Measurements from ENCODE around the gene KCNQ4. TPM values are rescaled to one million over a fixed set of nuclear protein-coding genes. Genes with fewer than 3 reads are reported as not detected.

KCNQ4 gene
- total and polyA plus RNA-seq, 2 of the 13 experiments (the other 11 are each of a cell fraction or from before 2014, with no cell fraction given), result 0.02 to 0.09 TPM

DNA sequence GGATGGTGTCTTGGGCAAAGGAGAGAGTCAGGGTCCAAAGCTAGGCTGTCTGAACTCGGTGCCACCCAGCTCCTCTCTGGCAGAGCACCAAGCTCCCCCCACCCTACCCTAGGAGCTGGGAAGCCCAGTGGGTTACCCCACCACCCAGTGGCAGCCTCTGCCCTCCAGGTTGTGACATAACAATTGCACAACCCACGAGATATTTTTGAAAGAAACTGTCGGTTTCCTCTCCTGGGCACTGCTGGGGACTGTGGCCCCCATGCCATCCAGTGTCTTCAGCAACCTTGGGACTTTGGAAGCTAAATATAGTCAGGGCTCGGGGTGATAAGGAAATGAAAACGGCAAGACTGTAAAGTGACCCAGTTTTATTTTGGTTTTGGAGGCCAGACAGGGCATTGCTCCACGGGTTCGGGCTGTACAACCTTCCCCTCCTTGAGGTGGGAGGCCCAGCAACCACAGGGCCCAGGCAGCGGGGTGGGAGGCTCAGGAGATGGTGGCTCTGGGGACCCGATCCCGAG is 77.2 kb downstream of the KCNQ4 start (continued):
- TF ChIP-seq, protein P1, sequence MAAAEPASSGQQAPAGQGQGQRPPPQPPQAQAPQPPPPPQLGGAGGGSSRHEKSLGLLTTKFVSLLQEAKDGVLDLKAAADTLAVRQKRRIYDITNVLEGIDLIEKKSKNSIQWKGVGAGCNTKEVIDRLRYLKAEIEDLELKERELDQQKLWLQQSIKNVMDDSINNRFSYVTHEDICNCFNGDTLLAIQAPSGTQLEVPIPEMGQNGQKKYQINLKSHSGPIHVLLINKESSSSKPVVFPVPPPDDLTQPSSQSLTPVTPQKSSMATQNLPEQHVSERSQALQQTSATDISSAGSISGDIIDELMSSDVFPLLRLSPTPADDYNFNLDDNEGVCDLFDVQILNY (CRISPR knock-in tag; conservative IDR thresholded peaks at IDR 0.05), result no peak
- TF ChIP-seq MEIS2 (CRISPR knock-in tag; IDR thresholded peaks at IDR 0.05) (no peak), ZNF724P (CRISPR knock-in tag; IDR thresholded peaks at IDR 0.05; ENCODE audit: borderline replicate concordance) (no peak), STAG1 (CRISPR knock-in tag; IDR thresholded peaks at IDR 0.05) (no peak), GLI4 (CRISPR knock-in tag; IDR thresholded peaks at IDR 0.05; ENCODE audit: borderline replicate concordance) (no peak), ATF1 (CRISPR knock-in tag; IDR thresholded peaks at IDR 0.05) (no peak), ZNF460 (CRISPR knock-in tag; IDR thresholded peaks at IDR 0.05; ENCODE audit: borderline replicate concordance) (no peak), TAF15 (IDR thresholded peaks at IDR 0.05; ENCODE audit: low read depth, low read length, poor library complexity, severe bottlenecking) (no peak), TBX2 (CRISPR knock-in tag; IDR thresholded peaks at IDR 0.05; ENCODE audit: borderline replicate concordance) (peak; percentile 23; the same call in 1 of the 2 replicates), RFX3 (CRISPR knock-in tag; IDR thresholded peaks at IDR 0.05) (no peak), MEIS1 (CRISPR knock-in tag; IDR thresholded peaks at IDR 0.05; ENCODE audit: borderline replicate concordance) (no peak), HDAC1 (CRISPR knock-in tag; IDR thresholded peaks at IDR 0.05) (no peak), ZNF234 (CRISPR knock-in tag; conservative IDR thresholded peaks at IDR 0.05) (no peak), MTA1 (CRISPR knock-in tag; IDR thresholded peaks at IDR 0.05; ENCODE audit: borderline replicate concordance) (no peak), CEBPG (CRISPR knock-in tag; IDR thresholded peaks at IDR 0.05) (peak; percentile 72), MAFF (IDR thresholded peaks at IDR 0.05; ENCODE audit: low read depth, low read length) (no peak), ZNF501 (CRISPR knock-in tag; IDR thresholded peaks at IDR 0.05) (no peak), ATF7-NPFF (CRISPR knock-in tag; IDR thresholded peaks at IDR 0.05; ENCODE audit: low read depth) (no peak)
- TF ChIP-seq, protein P2, sequence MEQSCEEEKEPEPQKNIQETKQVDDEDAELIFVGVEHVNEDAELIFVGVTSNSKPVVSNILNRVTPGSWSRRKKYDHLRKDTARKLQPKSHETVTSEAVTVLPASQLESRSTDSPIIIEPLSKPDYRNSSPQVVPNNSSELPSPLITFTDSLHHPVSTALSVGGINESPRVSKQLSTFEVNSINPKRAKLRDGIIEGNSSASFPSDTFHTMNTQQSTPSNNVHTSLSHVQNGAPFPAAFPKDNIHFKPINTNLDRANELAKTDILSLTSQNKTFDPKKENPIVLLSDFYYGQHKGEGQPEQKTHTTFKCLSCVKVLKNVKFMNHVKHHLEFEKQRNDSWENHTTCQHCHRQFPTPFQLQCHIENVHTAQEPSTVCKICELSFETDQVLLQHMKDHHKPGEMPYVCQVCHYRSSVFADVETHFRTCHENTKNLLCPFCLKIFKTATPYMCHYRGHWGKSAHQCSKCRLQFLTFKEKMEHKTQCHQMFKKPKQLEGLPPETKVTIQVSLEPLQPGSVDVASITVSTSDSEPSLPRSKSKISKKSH (CRISPR knock-in tag; IDR thresholded peaks at IDR 0.05; ENCODE audit: borderline replicate concordance), result no peak
- TF ChIP-seq, protein P3, sequence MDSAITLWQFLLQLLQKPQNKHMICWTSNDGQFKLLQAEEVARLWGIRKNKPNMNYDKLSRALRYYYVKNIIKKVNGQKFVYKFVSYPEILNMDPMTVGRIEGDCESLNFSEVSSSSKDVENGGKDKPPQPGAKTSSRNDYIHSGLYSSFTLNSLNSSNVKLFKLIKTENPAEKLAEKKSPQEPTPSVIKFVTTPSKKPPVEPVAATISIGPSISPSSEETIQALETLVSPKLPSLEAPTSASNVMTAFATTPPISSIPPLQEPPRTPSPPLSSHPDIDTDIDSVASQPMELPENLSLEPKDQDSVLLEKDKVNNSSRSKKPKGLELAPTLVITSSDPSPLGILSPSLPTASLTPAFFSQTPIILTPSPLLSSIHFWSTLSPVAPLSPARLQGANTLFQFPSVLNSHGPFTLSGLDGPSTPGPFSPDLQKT (CRISPR knock-in tag; IDR thresholded peaks at IDR 0.05; ENCODE audit: borderline replicate concordance), result no peak
- TF ChIP-seq, protein P4, sequence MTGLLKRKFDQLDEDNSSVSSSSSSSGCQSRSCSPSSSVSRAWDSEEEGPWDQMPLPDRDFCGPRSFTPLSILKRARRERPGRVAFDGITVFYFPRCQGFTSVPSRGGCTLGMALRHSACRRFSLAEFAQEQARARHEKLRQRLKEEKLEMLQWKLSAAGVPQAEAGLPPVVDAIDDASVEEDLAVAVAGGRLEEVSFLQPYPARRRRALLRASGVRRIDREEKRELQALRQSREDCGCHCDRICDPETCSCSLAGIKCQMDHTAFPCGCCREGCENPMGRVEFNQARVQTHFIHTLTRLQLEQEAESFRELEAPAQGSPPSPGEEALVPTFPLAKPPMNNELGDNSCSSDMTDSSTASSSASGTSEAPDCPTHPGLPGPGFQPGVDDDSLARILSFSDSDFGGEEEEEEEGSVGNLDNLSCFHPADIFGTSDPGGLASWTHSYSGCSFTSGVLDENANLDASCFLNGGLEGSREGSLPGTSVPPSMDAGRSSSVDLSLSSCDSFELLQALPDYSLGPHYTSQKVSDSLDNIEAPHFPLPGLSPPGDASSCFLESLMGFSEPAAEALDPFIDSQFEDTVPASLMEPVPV (CRISPR knock-in tag; IDR thresholded peaks at IDR 0.05), result no peak
- TF ChIP-seq, protein P5, sequence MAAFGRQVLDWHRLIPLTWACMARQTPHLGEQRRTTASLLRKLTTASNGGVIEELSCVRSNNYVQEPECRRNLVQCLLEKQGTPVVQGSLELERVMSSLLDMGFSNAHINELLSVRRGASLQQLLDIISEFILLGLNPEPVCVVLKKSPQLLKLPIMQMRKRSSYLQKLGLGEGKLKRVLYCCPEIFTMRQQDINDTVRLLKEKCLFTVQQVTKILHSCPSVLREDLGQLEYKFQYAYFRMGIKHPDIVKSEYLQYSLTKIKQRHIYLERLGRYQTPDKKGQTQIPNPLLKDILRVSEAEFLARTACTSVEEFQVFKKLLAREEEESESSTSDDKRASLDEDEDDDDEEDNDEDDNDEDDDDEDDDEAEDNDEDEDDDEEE (CRISPR knock-in tag; IDR thresholded peaks at IDR 0.05), result no peak
- TF ChIP-seq, protein P6, sequence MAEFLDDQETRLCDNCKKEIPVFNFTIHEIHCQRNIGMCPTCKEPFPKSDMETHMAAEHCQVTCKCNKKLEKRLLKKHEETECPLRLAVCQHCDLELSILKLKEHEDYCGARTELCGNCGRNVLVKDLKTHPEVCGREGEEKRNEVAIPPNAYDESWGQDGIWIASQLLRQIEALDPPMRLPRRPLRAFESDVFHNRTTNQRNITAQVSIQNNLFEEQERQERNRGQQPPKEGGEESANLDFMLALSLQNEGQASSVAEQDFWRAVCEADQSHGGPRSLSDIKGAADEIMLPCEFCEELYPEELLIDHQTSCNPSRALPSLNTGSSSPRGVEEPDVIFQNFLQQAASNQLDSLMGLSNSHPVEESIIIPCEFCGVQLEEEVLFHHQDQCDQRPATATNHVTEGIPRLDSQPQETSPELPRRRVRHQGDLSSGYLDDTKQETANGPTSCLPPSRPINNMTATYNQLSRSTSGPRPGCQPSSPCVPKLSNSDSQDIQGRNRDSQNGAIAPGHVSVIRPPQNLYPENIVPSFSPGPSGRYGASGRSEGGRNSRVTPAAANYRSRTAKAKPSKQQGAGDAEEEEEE (CRISPR knock-in tag; IDR thresholded peaks at IDR 0.05; ENCODE audit: borderline replicate concordance), result no peak

Measured in HepG2 (cell line).